ENCODE measurements around the gene CMTM6.

Gene CMTM6

DNA sequence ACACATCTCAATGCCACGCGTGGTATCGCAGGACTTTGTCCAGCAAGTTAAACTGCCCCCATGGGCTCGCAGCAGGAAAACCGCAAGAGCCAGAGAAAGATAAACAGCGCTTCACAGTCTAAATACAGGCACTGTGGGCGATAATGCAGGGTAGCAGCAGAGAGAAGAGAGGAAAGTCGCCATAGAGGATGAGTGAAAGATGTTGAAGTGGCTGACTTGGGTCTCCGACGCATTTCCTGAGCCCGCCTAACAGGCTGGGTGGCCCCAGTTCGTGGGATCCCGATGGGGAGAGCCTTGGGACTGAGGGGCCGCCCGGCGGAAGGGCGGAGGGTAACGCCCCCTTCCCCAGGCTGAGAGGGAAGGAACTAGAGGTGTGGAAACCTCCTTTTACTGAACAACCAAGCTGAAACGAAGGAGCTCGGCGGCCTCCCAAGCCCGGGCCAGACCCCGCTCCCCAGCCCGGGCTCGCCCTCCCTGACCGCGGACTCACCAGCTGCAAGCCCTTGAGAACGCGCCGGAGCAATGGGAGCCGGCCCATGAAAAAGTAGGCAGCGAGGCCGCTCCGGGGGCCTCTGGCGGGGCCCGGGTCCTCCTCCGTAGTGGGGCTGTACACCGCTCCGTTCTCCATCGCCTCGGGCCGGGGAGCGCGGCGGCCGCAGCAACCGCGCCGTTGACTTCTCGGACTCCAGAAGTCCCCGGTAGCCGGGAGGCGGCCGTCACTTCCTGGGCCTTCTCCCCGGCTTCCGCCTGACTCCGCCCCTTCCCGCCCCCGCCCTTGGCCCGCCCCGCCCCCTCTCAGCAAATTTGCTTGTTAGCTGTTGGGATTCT, at the start of gene CMTM6 (continued):
- TF ChIP-seq AEBP2 (tag by site-specific recombination; IDR thresholded peaks at IDR 0.05; ENCODE audit: borderline replicate concordance) (no peak), ZBTB26 (tag by site-specific recombination; optimal IDR thresholded peaks at IDR 0.05) (peak; percentile 51), ZNF24 (tag by site-specific recombination; IDR thresholded peaks at IDR 0.05) (peak; percentile 40; the same call in 1 of the 2 replicates), ZNF423 (tag by site-specific recombination; IDR thresholded peaks at IDR 0.05) (peak; percentile 21; the same call in 1 of the 2 replicates), ZXDB (tag by site-specific recombination; IDR thresholded peaks at IDR 0.05) (peak; percentile 63; the same call in 1 of the 2 replicates), ZNF596 (tag by site-specific recombination; IDR thresholded peaks at IDR 0.05) (no peak), ZBTB8A (tag by site-specific recombination; IDR thresholded peaks at IDR 0.05) (peak; percentile 93), SETDB1 (IDR thresholded peaks at IDR 0.05; ENCODE audit: insufficient read length, low read length) (no peak), KLF8 (tag by site-specific recombination; IDR thresholded peaks at IDR 0.05) (peak; percentile 66), GLIS2 (tag by site-specific recombination; IDR thresholded peaks at IDR 0.05) (peak; percentile 89), ZNF645 (tag by site-specific recombination; IDR thresholded peaks at IDR 0.05) (no peak), ZNF600 (tag by site-specific recombination; IDR thresholded peaks at IDR 0.05) (peak; percentile 55; the same call in 1 of the 2 replicates), ZNF280D (tag by site-specific recombination; IDR thresholded peaks at IDR 0.05) (no peak), KLF16 (tag by site-specific recombination; IDR thresholded peaks at IDR 0.05) (0 out of 2 replicates have a peak, but pooled peaks have one; percentile 47), ZNF19 (tag by site-specific recombination; IDR thresholded peaks at IDR 0.05; ENCODE audit: low read depth) (no peak), ZNF341 (tag by site-specific recombination; IDR thresholded peaks at IDR 0.05; ENCODE audit: low read depth) (peak; percentile 63), ZNF366 (tag by site-specific recombination; conservative IDR thresholded peaks at IDR 0.05) (peak; percentile 67; the same call in 1 of the 2 replicates), ZNF843 (tag by site-specific recombination; IDR thresholded peaks at IDR 0.05) (peak; percentile 69; the same call in 1 of the 2 replicates), TCF7L2 (IDR thresholded peaks at IDR 0.05; ENCODE audit: borderline replicate concordance, low read depth, low read length) (no peak; the same call in 1 of the 2 replicates), EGR2 (tag by site-specific recombination; IDR thresholded peaks at IDR 0.05; ENCODE audit: low read depth) (peak; percentile 52; the same call in 1 of the 2 replicates), ZNF175 (tag by site-specific recombination; IDR thresholded peaks at IDR 0.05) (no peak), ZFHX2 (tag by site-specific recombination; conservative IDR thresholded peaks at IDR 0.05) (peak; percentile 43; the same call in 1 of the 2 replicates), HOXD13 (CRISPR knock-in tag; IDR thresholded peaks at IDR 0.05; ENCODE audit: borderline replicate concordance) (no peak), ZNF394 (tag by site-specific recombination; IDR thresholded peaks at IDR 0.05; ENCODE audit: borderline replicate concordance) (no peak), ZNF510 (tag by site-specific recombination; IDR thresholded peaks at IDR 0.05; ENCODE audit: insufficient replicate concordance) (no peak), SP2 (tag by site-specific recombination; IDR thresholded peaks at IDR 0.05) (peak; percentile 83), ZNF121 (tag by site-specific recombination; IDR thresholded peaks at IDR 0.05) (peak; percentile 90)

All from HEK293 (cell line).